Loucy (cell line): ENCODE results near the gene VAMP1.

ENCODE experiments used
- CTCF ChIP-seq: fragments of 200-600 bp; sonication (generic); conservative IDR thresholded peaks from 2 replicates; pipeline ENCODE4 v1.5.1; 2014; ENCODE audit warnings: mild to moderate bottlenecking, antibody characterized with exemption, low read length
- EZH2phosphoT487 ChIP-seq: fragments of 200-600 bp; IDR thresholded peaks from 2 replicates; pipeline ENCODE4 v1.6.1; 2018; ENCODE audit warnings: antibody characterized with exemption, mild to moderate bottlenecking, moderate library complexity, borderline replicate concordance

GRCh38 chr12:6507102-6507998 lies 36.9 kb upstream of the VAMP1 start:
- TF ChIP-seq CTCF (no peak), EZH2phosphoT487 (no peak)
